IMR-90 (cell line): ENCODE measurements around the gene PADI2.

Source experiments
- MAFK ChIP-seq: IDR thresholded peaks from 2 replicates; pipeline ENCODE4 v1.6.1; 2012; ENCODE audit warnings: low read depth, low read length, improper control_type of control experiment
- TF ChIP-seq, protein P1 (sequence below): conservative IDR thresholded peaks from 2 replicates; pipeline ENCODE4 v1.5.1; 2012; ENCODE audit warnings: mild to moderate bottlenecking, low read depth, low read length, improper control_type of control experiment

- TF ChIP-seq, protein P1, sequence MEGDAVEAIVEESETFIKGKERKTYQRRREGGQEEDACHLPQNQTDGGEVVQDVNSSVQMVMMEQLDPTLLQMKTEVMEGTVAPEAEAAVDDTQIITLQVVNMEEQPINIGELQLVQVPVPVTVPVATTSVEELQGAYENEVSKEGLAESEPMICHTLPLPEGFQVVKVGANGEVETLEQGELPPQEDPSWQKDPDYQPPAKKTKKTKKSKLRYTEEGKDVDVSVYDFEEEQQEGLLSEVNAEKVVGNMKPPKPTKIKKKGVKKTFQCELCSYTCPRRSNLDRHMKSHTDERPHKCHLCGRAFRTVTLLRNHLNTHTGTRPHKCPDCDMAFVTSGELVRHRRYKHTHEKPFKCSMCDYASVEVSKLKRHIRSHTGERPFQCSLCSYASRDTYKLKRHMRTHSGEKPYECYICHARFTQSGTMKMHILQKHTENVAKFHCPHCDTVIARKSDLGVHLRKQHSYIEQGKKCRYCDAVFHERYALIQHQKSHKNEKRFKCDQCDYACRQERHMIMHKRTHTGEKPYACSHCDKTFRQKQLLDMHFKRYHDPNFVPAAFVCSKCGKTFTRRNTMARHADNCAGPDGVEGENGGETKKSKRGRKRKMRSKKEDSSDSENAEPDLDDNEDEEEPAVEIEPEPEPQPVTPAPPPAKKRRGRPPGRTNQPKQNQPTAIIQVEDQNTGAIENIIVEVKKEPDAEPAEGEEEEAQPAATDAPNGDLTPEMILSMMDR: peak; percentile 99
- TF ChIP-seq MAFK: no peak
Observed at GRCh38 chr1:17125756-17126237, 6.5 kb upstream of the PADI2 start.
